Left ventricle myocardium inferior (tissue), 1 donor: ENCODE measurements around the gene ABCB7. TPM values are rescaled to one million over a fixed set of nuclear protein-coding genes. Genes with fewer than 3 reads are reported as not detected.

Experiments
- DNase-seq: peaks from one replicate; pipeline ENCODE4 v3.0.0-alpha.2; 2020
- H3K27ac ChIP-seq: fragments of 200-600 bp; replicated peaks from 2 replicates; pipeline ENCODE4 v1.8.0; 2021
- H3K27me3 ChIP-seq: fragments of 200-600 bp; 2 replicates; pipeline ENCODE4 v1.8.0; 2021; ENCODE audit warnings: low read depth
- H3K36me3 ChIP-seq: fragments of 200-600 bp; 2 replicates; pipeline ENCODE4 v1.8.0; 2021
- H3K4me1 ChIP-seq: fragments of 200-600 bp; 2 replicates; pipeline ENCODE4 v1.8.0; 2021
- H3K4me3 ChIP-seq: fragments of 200-600 bp; 2 replicates; pipeline ENCODE4 v1.8.0; 2021; ENCODE audit warnings: mild to moderate bottlenecking, moderate library complexity
- H3K9me3 ChIP-seq: fragments of 200-600 bp; replicated peaks from 2 replicates; pipeline ENCODE4 v1.8.0; 2021
- intact Hi-C: fragments of 100-400 bp; cut with micrococcal nuclease; formaldehyde crosslinking; loops from one replicate; pipeline ENCODE4 v1.11.0; 2022
- total RNA-seq: library from RNA; stranded (reverse); fragmentation: NEBNext Ultra II Directional; extraction: Animal tissue kit (Norgen Biotek cat#: 25700); gene quantifications from one replicate; pipeline ENCODE4 v1.2.1, GENCODE V29; 2021
- TF ChIP-seq, protein P1 (sequence below): fragments of 200-600 bp; IDR thresholded peaks from 2 replicates; pipeline ENCODE4 v1.8.0; 2021; ENCODE audit warnings: antibody characterized with exemption, mild to moderate bottlenecking, borderline replicate concordance
- donor health status: DM: no; HTN: yes; CAD: no; lungs with severe emphysema.

Gene ABCB7
- total RNA-seq, 1 donor from 2014 or later = 37.2 TPM

DNA sequence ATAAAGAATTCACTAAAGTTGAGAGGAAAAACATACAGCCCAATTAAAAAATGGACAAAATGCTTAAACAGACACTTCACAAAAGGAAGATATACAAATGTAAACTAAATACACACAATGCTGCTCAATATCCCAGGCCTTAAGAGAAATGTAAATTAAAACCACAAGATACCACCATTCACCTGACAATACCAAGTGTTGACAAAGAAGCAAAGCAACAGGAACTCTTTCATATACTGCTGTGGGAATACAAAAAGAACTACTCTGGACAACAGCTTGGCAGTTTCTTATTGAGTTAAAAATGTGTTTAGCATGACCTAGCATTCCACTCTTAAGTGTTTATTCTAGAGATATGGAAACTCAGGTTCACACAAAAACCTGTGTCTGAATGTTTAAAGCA, 71.3 kb downstream of the ABCB7 start:
- no peaks in the 10 kb centered on the region for H3K36me3 ChIP-seq
- no peak for DNase-seq
- intact Hi-C loops = no loop called here
- H3K27ac ChIP-seq = no peak overlapping the region
- H3K27me3 ChIP-seq = no peaks in the 10 kb centered on the region
- H3K4me1 ChIP-seq = peaks cover 21% of the 10 kb centered on the region
- no peaks in the 10 kb centered on the region for H3K9me3 ChIP-seq
- TF ChIP-seq, protein P1, sequence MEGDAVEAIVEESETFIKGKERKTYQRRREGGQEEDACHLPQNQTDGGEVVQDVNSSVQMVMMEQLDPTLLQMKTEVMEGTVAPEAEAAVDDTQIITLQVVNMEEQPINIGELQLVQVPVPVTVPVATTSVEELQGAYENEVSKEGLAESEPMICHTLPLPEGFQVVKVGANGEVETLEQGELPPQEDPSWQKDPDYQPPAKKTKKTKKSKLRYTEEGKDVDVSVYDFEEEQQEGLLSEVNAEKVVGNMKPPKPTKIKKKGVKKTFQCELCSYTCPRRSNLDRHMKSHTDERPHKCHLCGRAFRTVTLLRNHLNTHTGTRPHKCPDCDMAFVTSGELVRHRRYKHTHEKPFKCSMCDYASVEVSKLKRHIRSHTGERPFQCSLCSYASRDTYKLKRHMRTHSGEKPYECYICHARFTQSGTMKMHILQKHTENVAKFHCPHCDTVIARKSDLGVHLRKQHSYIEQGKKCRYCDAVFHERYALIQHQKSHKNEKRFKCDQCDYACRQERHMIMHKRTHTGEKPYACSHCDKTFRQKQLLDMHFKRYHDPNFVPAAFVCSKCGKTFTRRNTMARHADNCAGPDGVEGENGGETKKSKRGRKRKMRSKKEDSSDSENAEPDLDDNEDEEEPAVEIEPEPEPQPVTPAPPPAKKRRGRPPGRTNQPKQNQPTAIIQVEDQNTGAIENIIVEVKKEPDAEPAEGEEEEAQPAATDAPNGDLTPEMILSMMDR = no peak
- H3K4me3 ChIP-seq = no peak overlapping the region

DNA sequence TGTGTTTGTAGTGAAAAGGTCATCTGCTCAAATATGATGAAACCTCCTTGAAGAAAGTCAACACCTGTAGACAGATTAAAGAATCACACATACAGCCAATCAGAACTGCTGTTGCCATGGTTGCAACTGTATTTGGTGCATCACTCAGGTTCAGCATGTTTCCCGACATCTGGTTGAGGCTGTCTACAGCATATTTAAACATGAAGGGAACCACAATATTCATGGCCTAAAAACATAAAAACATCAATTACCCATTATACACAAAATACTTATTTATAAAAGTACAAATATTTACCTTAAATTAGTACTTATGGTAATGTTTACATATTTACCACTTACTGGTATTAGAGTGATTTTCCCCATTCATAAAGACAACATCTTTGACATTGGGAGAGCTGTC, 79.7 kb downstream of the ABCB7 start:
- no peaks in the 10 kb centered on the region for H3K9me3 ChIP-seq
- DNase-seq = no peak
- H3K27ac ChIP-seq = no peak overlapping the region
- no peaks in the 10 kb centered on the region for H3K27me3 ChIP-seq
- H3K4me1 ChIP-seq = no peaks in the 10 kb centered on the region
- intact Hi-C loops = no loop called here
- no peak overlapping the region for H3K4me3 ChIP-seq
- TF ChIP-seq, protein P1 = no peak
- peaks cover 16% of the 10 kb centered on the region for H3K36me3 ChIP-seq

DNA sequence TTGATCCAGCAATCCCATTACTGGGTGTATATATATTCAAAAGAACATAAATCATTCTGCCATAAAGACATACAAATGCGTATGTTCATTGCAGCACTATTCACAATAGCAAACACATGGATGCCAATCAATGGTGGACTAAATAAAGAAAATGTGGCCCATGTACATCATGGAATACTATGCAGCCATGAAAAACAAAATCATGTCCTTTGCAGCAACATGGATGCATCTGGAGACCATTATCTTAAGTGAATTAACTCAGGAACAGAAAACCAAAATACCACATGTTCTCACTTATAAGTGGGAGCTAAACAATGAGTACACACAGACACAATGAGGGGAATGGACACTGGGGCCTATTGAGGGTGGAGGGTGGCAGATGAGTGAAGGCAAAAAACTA, 81.6 kb downstream of the ABCB7 start:
- H3K4me1 ChIP-seq = no peaks in the 10 kb centered on the region
- no peak overlapping the region for H3K27ac ChIP-seq
- no peaks in the 10 kb centered on the region for H3K9me3 ChIP-seq
- peaks cover 21% of the 10 kb centered on the region for H3K36me3 ChIP-seq
- intact Hi-C loops = no loop called here
- DNase-seq = no peak
- TF ChIP-seq, protein P1 = no peak
- H3K27me3 ChIP-seq = no peaks in the 10 kb centered on the region
- H3K4me3 ChIP-seq = no peak overlapping the region

DNA sequence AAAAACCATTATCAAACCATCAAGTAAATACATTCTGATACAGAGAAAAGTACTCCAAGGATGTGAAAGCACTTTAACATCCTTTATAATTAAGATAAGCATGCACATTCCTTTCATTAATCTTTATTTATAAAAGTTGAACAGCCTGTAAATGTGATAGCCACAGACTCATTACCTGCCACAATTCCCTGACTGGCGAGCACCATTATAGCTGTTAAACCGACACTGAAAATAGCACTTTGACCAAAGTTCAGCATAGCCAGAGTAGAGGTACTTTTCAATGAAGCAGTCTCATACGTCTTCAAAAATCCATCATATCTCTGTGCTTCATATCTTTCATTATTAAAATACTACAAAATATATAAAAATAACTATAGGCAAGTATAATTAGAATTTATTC, 84.7 kb downstream of the ABCB7 start:
- Histone ChIP-seq H3K4me1 (no peaks in the 10 kb centered on the region), H3K27ac (no peak overlapping the region), H3K36me3 (peaks cover 27% of the 10 kb centered on the region), H3K4me3 (no peak overlapping the region), H3K9me3 (no peaks in the 10 kb centered on the region), H3K27me3 (no peaks in the 10 kb centered on the region)
- intact Hi-C loops = no loop called here
- TF ChIP-seq, protein P1 = no peak
- DNase-seq = no peak

DNA sequence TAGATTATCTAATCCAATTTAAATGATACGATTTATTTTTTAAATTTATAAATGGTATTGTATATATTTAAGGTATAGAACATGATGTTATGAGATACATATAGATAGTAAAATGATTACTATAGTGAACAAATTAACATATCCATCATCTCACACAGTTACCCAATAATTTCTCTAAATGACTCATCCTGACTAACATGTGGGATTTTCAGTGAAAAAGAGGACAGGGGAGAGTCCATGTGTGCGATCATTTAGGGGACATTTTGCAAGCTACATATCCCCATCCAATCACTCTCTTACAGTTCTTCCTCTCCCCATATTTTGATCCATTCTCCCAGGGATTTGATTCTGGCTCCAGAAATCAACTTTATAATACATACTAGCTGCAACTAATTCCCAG, 88.2 kb downstream of the ABCB7 start:
- no peak overlapping the region for H3K4me3 ChIP-seq
- H3K27me3 ChIP-seq = no peaks in the 10 kb centered on the region
- peaks cover 17% of the 10 kb centered on the region for H3K36me3 ChIP-seq
- DNase-seq = no peak
- no peaks in the 10 kb centered on the region for H3K4me1 ChIP-seq
- H3K9me3 ChIP-seq = no peaks in the 10 kb centered on the region
- TF ChIP-seq, protein P1 = no peak
- intact Hi-C loops = no loop called here
- H3K27ac ChIP-seq = no peak overlapping the region

DNA sequence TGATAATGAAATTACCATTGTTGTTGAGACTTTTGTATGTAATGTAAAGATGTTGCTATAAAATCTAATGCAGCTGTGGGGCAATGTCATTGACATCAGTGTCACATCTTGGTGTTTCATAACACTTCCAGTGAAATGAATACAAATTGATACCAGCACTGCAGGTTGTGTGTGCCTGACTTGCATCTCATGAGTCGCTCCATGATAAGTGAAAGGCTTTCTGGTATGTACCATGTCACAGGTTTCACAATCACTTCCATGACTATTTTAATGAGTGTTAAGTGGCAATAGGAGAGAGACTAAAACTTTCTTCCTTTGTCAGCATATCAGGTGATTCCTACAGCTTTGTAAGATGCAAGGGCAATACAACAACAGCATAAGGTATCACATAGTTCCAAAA, 94.4 kb downstream of the ABCB7 start:
- H3K4me1 ChIP-seq = no peaks in the 10 kb centered on the region
- no peak overlapping the region for H3K4me3 ChIP-seq
- no peak for DNase-seq
- no peaks in the 10 kb centered on the region for H3K9me3 ChIP-seq
- peaks cover 18% of the 10 kb centered on the region for H3K36me3 ChIP-seq
- TF ChIP-seq, protein P1 = no peak
- intact Hi-C loops = no loop called here
- peak overlapping the region; percentile 27 for H3K27ac ChIP-seq
- H3K27me3 ChIP-seq = no peaks in the 10 kb centered on the region
